Stomach (tissue), 9 donors: ENCODE results near the gene THSD4. TPM values are rescaled to one million over a fixed set of nuclear protein-coding genes. Genes with fewer than 3 reads are reported as not detected.

Experiments
- DNase-seq, 2 donors: peaks; one replicate each; pipeline versions ENCODE4 v3.0.0 to v3.0.0-alpha.2; 2013 to 2019
- H3K27ac ChIP-seq, 5 donors: fragments of 200-600 bp in 4 of 5; sonication (generic) in 4 of 5; one replicate each; pipeline ENCODE4 v1.5.1; 2013 to 2019; ENCODE audit warnings: mild to moderate bottlenecking in 1 of 5, moderate library complexity in 1 of 5
- H3K27me3 ChIP-seq, 3 donors: fragments of 200-600 bp; sonication (generic); one replicate each; pipeline ENCODE4 v1.5.1; 2017 to 2019; ENCODE audit warnings: mixed run types in 1 of 3
- H3K36me3 ChIP-seq, 4 donors: fragments of 200-600 bp; sonication (generic); 1 replicate in 3 of 4; 2 replicates in 1 of 4; pipeline ENCODE4 v1.5.1; 2016 to 2019
- H3K4me1 ChIP-seq, 4 donors: fragments of 200-600 bp; sonication (generic); one replicate each; pipeline ENCODE4 v1.5.1; 2016 to 2019
- H3K4me3 ChIP-seq, 4 donors: fragments of 200-600 bp; sonication (generic) in 3 of 4; one replicate each; pipeline ENCODE4 v1.5.1; 2016 to 2019; ENCODE audit warnings: mild to moderate bottlenecking in 1 of 4
- H3K9me3 ChIP-seq, 4 donors: fragments of 200-600 bp; sonication (generic); one replicate each; pipeline ENCODE4 v1.5.1; 2016 to 2019
- EP300 ChIP-seq: sonication (generic); formaldehyde crosslinking; IDR thresholded peaks from one replicate; pipeline ENCODE4 v1.6.1; 2017; ENCODE audit warnings: antibody characterized with exemption
- POLR2A ChIP-seq, 4 donors: fragments of 450-650 bp; IDR thresholded peaks; one replicate each; pipeline ENCODE4 v1.6.1; 2016; ENCODE audit warnings: antibody characterized with exemption in 4 of 4, control low read depth in 2 of 4, mild to moderate bottlenecking in 1 of 4, moderate library complexity in 1 of 4
- POLR2AphosphoS5 ChIP-seq, 3 donors: sonication (generic); formaldehyde crosslinking; IDR thresholded peaks; one replicate each; pipeline ENCODE4 v1.6.1; 2016; ENCODE audit warnings: antibody characterized with exemption in 3 of 3
- WGBS, 5 donors: extraction: QIAGEN DNeasy Blood & Tissue Kit in 3 of 5; methylation state at CpG; one replicate each; pipeline versions ENCODE4 v1.1.5 to v1.1.7; 2013 to 2018; 5-methylcytosine and 5-hydroxymethylcytosine counted together
- intact Hi-C: fragments of 100-400 bp; cut with DNase I; formaldehyde crosslinking; loops from one replicate; pipeline ENCODE4 v1.15.1; 2023; ENCODE audit warnings: low total_unique reads
- polyA plus RNA-seq, 3 donors: library from polyadenylated mRNA; stranded (reverse); fragments of 200-250 nt; gene quantifications; one replicate each; pipeline ENCODE4 v1.2.3, GENCODE V29; 2013
- total RNA-seq, 5 donors: library from RNA; depleted of rRNA; stranded (reverse); fragments of >200 nt; gene quantifications; one replicate each; pipeline versions ENCODE4 v1.1.0 to v1.2.3, GENCODE V29; 2014 to 2016
- TF ChIP-seq, protein P1 (sequence below), 7 experiments: fragments of 450-650 bp in 4 of 7; fragments of 200-600 bp in 3 of 7; sonication (generic) in 3 of 7; IDR thresholded peaks; one replicate each; pipeline ENCODE4 v1.5.1; 2016 to 2019; ENCODE audit warnings: antibody characterized with exemption in 7 of 7, control low read depth in 2 of 7, mild to moderate bottlenecking in 1 of 7
- donor health status: healthy with polysubstance abuse.
- donor health status: Bipolar disorder and iron deficiency.
- donor health status: healthy.

Gene THSD4
- total and polyA plus RNA-seq, 8 donors, result 1.8 to 79.4 (median 22.0) TPM

DNA sequence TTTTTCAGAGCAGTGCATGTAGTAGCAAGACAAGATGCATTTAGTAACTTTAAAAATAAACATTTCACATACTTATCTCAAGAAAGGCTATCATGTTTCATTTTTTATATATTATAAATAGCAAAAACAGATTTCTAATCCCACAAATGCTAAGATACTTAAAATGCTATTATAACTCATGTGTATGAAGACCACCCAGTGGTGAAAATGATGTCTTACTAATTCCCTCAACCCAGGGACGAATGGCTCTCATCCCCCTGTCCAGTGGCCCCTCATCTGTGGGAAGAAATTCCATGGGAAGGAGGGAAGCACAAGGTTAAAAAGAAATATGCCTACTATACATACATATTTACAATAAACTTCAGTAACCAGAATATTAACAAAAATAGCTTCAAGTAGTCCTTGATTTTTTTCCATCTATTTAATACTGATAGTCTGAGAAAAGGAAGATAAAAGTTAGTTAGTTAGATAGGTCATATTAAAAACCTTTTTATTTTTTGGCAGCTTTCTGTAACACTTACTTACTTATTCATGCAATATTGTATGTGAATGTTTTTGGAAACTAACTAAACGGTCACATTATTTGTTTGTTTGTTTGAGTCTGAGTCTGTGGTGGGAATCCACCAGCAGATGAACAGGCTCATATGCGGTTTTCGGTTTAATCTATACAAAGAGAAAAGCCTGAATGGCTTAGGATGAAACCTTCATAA, 709.9 kb downstream of the THSD4 start:
- intact Hi-C loops, result no loop called here
- no peak overlapping the region for H3K27ac ChIP-seq
- H3K36me3 ChIP-seq, result peaks cover 35 to 95% (median 87%) of the 10 kb centered on the region in 4 donors
- H3K4me1 ChIP-seq, result no peaks in the 10 kb centered on the region
- no peak for DNase-seq
- no peaks in the 10 kb centered on the region for H3K27me3 ChIP-seq
- no peak overlapping the region for H3K4me3 ChIP-seq
- WGBS, 5 donors, result 83 to 90% (median 88%) methylated on average over 4 of the region's 4 CpGs
- TF ChIP-seq POLR2A (IDR thresholded peaks at IDR 0.05) (no peak), EP300 (no peak), POLR2AphosphoS5 (IDR thresholded peaks at IDR 0.05) (no peak)
- TF ChIP-seq, protein P1, sequence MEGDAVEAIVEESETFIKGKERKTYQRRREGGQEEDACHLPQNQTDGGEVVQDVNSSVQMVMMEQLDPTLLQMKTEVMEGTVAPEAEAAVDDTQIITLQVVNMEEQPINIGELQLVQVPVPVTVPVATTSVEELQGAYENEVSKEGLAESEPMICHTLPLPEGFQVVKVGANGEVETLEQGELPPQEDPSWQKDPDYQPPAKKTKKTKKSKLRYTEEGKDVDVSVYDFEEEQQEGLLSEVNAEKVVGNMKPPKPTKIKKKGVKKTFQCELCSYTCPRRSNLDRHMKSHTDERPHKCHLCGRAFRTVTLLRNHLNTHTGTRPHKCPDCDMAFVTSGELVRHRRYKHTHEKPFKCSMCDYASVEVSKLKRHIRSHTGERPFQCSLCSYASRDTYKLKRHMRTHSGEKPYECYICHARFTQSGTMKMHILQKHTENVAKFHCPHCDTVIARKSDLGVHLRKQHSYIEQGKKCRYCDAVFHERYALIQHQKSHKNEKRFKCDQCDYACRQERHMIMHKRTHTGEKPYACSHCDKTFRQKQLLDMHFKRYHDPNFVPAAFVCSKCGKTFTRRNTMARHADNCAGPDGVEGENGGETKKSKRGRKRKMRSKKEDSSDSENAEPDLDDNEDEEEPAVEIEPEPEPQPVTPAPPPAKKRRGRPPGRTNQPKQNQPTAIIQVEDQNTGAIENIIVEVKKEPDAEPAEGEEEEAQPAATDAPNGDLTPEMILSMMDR (IDR thresholded peaks at IDR 0.05), result no peak
- peaks cover 0 to 38% (median 26%) of the 10 kb centered on the region in 4 donors for H3K9me3 ChIP-seq

DNA sequence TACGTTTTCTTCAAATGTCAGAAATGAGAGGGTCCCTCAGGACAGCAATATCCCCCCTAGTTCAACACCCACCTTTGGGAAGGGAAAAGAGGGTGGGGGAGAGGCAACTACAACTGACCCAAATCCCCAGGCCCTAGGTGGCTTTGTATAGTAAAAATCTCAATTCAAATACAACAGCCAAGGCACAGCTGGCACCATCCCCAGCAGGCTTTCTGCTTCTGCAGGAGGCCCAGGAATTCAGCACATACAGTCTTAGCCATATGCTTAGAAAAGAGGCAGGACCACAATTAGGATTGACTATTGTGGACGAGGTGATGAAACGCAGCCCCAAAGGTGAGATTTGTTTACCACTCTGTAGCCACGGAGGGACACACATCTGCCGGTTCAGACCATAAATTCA, 710.9 kb downstream of the THSD4 start:
- H3K4me3 ChIP-seq, result no peak overlapping the region
- no peak for DNase-seq
- WGBS, 5 donors, result 83 to 91% (median 90%) methylated on average over 5 of the region's 5 CpGs
- peaks cover 0 to 28% (median 22%) of the 10 kb centered on the region in 4 donors for H3K9me3 ChIP-seq
- H3K36me3 ChIP-seq, result peaks cover 38 to 93% (median 89%) of the 10 kb centered on the region in 4 donors
- H3K27ac ChIP-seq, result no peak overlapping the region
- no peaks in the 10 kb centered on the region for H3K4me1 ChIP-seq
- TF ChIP-seq, protein P1 (IDR thresholded peaks at IDR 0.05), result no peak
- TF ChIP-seq POLR2A (IDR thresholded peaks at IDR 0.05), result no peak
- TF ChIP-seq EP300, result no peak
- TF ChIP-seq POLR2AphosphoS5 (IDR thresholded peaks at IDR 0.05), result no peak
- no peaks in the 10 kb centered on the region for H3K27me3 ChIP-seq
- intact Hi-C loops, result no loop called here

DNA sequence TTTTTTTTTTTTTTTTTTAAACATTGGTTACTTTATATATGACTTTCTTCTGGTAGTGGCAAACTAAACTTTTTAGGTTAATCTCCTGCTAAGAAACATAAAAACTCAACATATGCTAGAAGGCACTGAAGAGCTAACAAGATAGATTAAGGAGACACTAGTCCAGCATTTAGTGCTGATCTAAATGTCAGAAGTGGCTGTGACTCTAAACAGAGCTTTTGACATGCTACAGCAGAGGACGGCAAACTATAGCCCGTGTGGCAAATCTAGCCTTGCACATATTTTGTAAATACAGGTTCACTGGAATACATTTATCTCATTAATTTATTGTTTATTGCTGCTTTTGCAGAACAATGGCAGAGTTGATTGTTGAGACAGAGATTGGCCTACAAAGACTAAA, 715.7 kb downstream of the THSD4 start:
- Histone ChIP-seq H3K9me3 (no peaks in the 10 kb centered on the region), H3K4me1 (no peaks in the 10 kb centered on the region), H3K4me3 (no peak overlapping the region), H3K36me3 (peaks cover 33 to 54% (median 46%) of the 10 kb centered on the region in 4 donors), H3K27ac (no peak overlapping the region), H3K27me3 (no peaks in the 10 kb centered on the region)
- WGBS, 5 donors, result 81 to 97% (median 93%) methylated on average over 2 of the region's 2 CpGs
- intact Hi-C loops, result no loop called here
- TF ChIP-seq POLR2AphosphoS5 (IDR thresholded peaks at IDR 0.05), result no peak
- TF ChIP-seq POLR2A (IDR thresholded peaks at IDR 0.05), result no peak
- TF ChIP-seq, protein P1 (IDR thresholded peaks at IDR 0.05), result no peak
- no peak for TF ChIP-seq EP300
- DNase-seq, result no peak

Other genes starting within 250 kb of the THSD4 start
- gene THAP10, start 223.0 kb upstream of the THSD4 start, total RNA-seq, result 1 to 10 TPM in 3 of 5 donors, under 1 TPM in 1, not detected in 1; 0.72 to 4.5 (median 2.1) TPM
- gene THAP10, start 223.0 kb upstream of the THSD4 start, polyA plus RNA-seq, result 1 to 10 TPM; 1.9 to 3.4 (median 2.5) TPM
- gene LRRC49, start 222.6 kb upstream of the THSD4 start, total RNA-seq, result 10 to 100 TPM in 3 of 5 donors, 1 to 10 TPM in 1, under 1 TPM in 1; 0.87 to 63.8 (median 14.8) TPM
- 1 to 10 TPM; 4.0 to 8.6 (median 5.8) TPM for gene LRRC49, start 222.6 kb upstream of the THSD4 start, polyA plus RNA-seq